Heart left ventricle (tissue), 16 donors: ENCODE measurements around the gene RBBP8. TPM values are rescaled to one million over a fixed set of nuclear protein-coding genes. Genes with fewer than 3 reads are reported as not detected.
"Not testable (repeated sequence)": the region's sequence is repeated elsewhere in the genome, so short reads cannot be mapped to it uniquely, and the experiment has no call there.

ENCODE experiments used
- ATAC-seq, 4 donors: fragments of 200-7000 bp; cut with Tn5 transposase; one replicate each; pipeline ENCODE4 v1.9.1; 2020 to 2022; ENCODE audit warnings: moderate library complexity in 4 of 4, mild to moderate bottlenecking in 3 of 4, moderate number of reproducible peaks in 1 of 4
- DNase-seq, 5 donors: peaks; one replicate each; pipeline ENCODE4 v3.0.0-alpha.2; 2020
- H3K27ac ChIP-seq, 12 donors: fragments of 200-600 bp; sonication (generic) in 4 of 12; one replicate each; pipeline versions ENCODE4 v1.5.0 to v1.8.0; 2016 to 2022; ENCODE audit warnings: mild to moderate bottlenecking in 2 of 12
- H3K27me3 ChIP-seq, 9 donors: fragments of 200-600 bp; sonication (generic) in 2 of 9; one replicate each; pipeline versions ENCODE4 v1.5.1 to v1.8.0; 2016 to 2022; ENCODE audit warnings: mild to moderate bottlenecking in 3 of 9
- H3K36me3 ChIP-seq, 9 donors: fragments of 200-600 bp; sonication (generic) in 2 of 9; one replicate each; pipeline versions ENCODE4 v1.5.0 to v1.8.0; 2018 to 2022; ENCODE audit warnings: mild to moderate bottlenecking in 2 of 9
- H3K4me1 ChIP-seq, 12 donors: fragments of 200-600 bp; sonication (generic) in 4 of 12; one replicate each; pipeline versions ENCODE4 v1.5.0 to v1.8.0; 2016 to 2022; ENCODE audit warnings: mild to moderate bottlenecking in 3 of 12
- H3K4me3 ChIP-seq, 12 donors: fragments of 200-600 bp; sonication (generic) in 4 of 12; one replicate each; pipeline versions ENCODE4 v1.5.0 to v1.8.0; 2017 to 2022; ENCODE audit warnings: mild to moderate bottlenecking in 9 of 12, moderate library complexity in 4 of 12
- H3K9me3 ChIP-seq, 12 donors: fragments of 200-600 bp; sonication (generic) in 4 of 12; one replicate each; pipeline versions ENCODE4 v1.5.0 to v1.8.0; 2016 to 2022; ENCODE audit warnings: mild to moderate bottlenecking in 1 of 12
- CTCF ChIP-seq, 12 donors: fragments of 200-600 bp; sonication (generic) in 4 of 12; IDR thresholded peaks; one replicate each; pipeline versions ENCODE4 v1.5.0 to v1.8.0; 2018 to 2022; ENCODE audit warnings: antibody characterized with exemption in 12 of 12, mild to moderate bottlenecking in 5 of 12
- POLR2A ChIP-seq, 2 donors: fragments of 450-650 bp; IDR thresholded peaks; one replicate each; pipeline ENCODE4 v1.6.1; 2017; ENCODE audit warnings: antibody characterized with exemption in 2 of 2, mild to moderate bottlenecking in 2 of 2, moderate library complexity in 2 of 2
- WGBS, 4 donors: extraction: QIAGEN DNeasy Blood & Tissue Kit in 2 of 4; methylation state at CpG; one replicate each; pipeline versions ENCODE4 v1.1.5 to v1.1.7; 2013 to 2018; 5-methylcytosine and 5-hydroxymethylcytosine counted together
- intact Hi-C, 10 donors: fragments of 100-400 bp; cut with DNase I; formaldehyde crosslinking; loops; one replicate each; pipeline versions ENCODE4 v1.11.1 to v1.14.2; 2022
- long read RNA-seq, 3 donors: library from polyadenylated mRNA; unstranded; transcript quantifications; one replicate each; pipeline ENCODE4 v2.0.0, GENCODE V29; 2020 to 2021
- polyA plus RNA-seq, 2 donors: library from polyadenylated mRNA; stranded (reverse); fragments of 200-250 nt; gene quantifications; one replicate each; pipeline ENCODE4 v1.2.3, GENCODE V29; 2013
- total RNA-seq, 9 donors: library from RNA; depleted of rRNA in 2 of 9; stranded (reverse); fragments of >200 nt in 2 of 9; fragmentation: NEBNext Ultra II Directional in 3 of 9; extraction: Animal tissue kit (Norgen Biotek cat#: 25700) in 3 of 9; gene quantifications; one replicate each; pipeline versions ENCODE4 v1.1.0 to v1.2.4, GENCODE V29; 2016 to 2023
- donor health status: ischemic (EF 13 %, LVEDD 7.1; RV severe dilation, severe dysfunction).
- donor health status: healthy with polysubstance abuse.
- donor health status: DM: no; HTN: yes; CAD: no.
- donor health status: DM: no; HTN: no; CAD: no.
- donor health status: ischemic (EF 25% LVEDD 6.9; RV normal size, moderate dysfunction).
- donor health status: ischemic (EF 25% LVEDD 5.7; RV mildly dilated, moderate dysfunction).
- donor health status: healthy.
- donor health status: DM: yes; HTN: yes; CAD: no.
- donor health status: ischemic (EF 35%, LVEDD 5.7; RV mildly dilated, moderate dysfunction).
- donor health status: nonischemic (EF 11% LVEDD 7.7; RV severe dilation, severe dysfunction).
- donor health status: DM: yes; HTN: yes; CAD: no.
- donor health status: PGD.
- donor health status: ischemic (EF 29% LVEDD 5.4; RV normal size, mild dysfunction).
- donor health status: nonischemic (EF 23%, LVEDD 6.1; RV moderate dilation, normal function).

The RBBP8 gene
- total RNA-seq (10 to 100 TPM in 1 of 9 donors, 1 to 10 TPM in 8; 5.1 to 12.2 (median 8.6) TPM), polyA plus RNA-seq (1 to 10 TPM; 8.8 to 9.5 TPM)
- long read RNA-seq, donor 1, partial matches to known transcripts: 3 of 5 reads
- long read RNA-seq, donor 1, other reads (novel, unspliced or antisense): 2 of 5 reads
- long read RNA-seq, donor 2, partial matches to known transcripts: 22 of 27 reads
- long read RNA-seq, donor 2, other reads (novel, unspliced or antisense): 3 of 27 reads
- long read RNA-seq, donor 3, partial matches to known transcripts: 1 of 3 reads
- long read RNA-seq, donor 3, other reads (novel, unspliced or antisense): 2 of 3 reads

- DNase-seq (peak; percentile 87 to 93 (median 88)), ATAC-seq (peak; percentile 92 to 99 (median 98))
- Histone ChIP-seq H3K4me1 (peaks cover 0 to 18% (median 5%) of the 10 kb centered on the region in 12 donors), H3K36me3 (peaks cover 0 to 17% (median 0%) of the 10 kb centered on the region in 9 donors), H3K27me3 (no peaks in the 10 kb centered on the region), H3K27ac (peak within 1 kb of the TSS; percentile 83 to 99 (median 96)), H3K9me3 (no peaks in the 10 kb centered on the region), H3K4me3 (peak within 1 kb of the TSS; percentile 68 to 93 (median 78))
- TF ChIP-seq CTCF (IDR thresholded peaks at IDR 0.05) (no peak), POLR2A (IDR thresholded peaks at IDR 0.05) (peak in 1 of 2 donors; percentile 63)
- WGBS, 4 donors: 0% methylated on average over 31 to 82 of the region's 82 CpGs
- intact Hi-C loops: loop anchor here in 8 of 10 donors (2.0 to 10.0 kb wide), 6 partner anchors 44 to 481 kb away; no protein-coding TSS in a partner anchor
Measured at GRCh38 chr18:22933206-22933965, at the start of gene RBBP8. Gene RBBP8, plus strand, starts transcription at chr18:22933328. Its CDS starts 3,524 bp downstream, at chr18:22936852.

GRCh38 chr18:22883827-22884226 is 49.3 kb upstream of the RBBP8 start:
- no peaks in the 10 kb centered on the region for H3K36me3 ChIP-seq
- no peak overlapping the region for H3K4me3 ChIP-seq
- H3K9me3 ChIP-seq: peaks cover 0 to 6% (median 0%) of the 10 kb centered on the region in 12 donors
- no peak for DNase-seq
- no peak overlapping the region for H3K27ac ChIP-seq
- WGBS, 4 donors: 86 to 95% (median 93%) methylated on average over 1 of the region's 1 CpG
- no peak for ATAC-seq
- H3K27me3 ChIP-seq: no peaks in the 10 kb centered on the region
- no peaks in the 10 kb centered on the region for H3K4me1 ChIP-seq
- TF ChIP-seq CTCF (IDR thresholded peaks at IDR 0.05) (no peak), POLR2A (IDR thresholded peaks at IDR 0.05) (no peak)
- intact Hi-C loops: no loop called here

- H3K4me3 ChIP-seq, DNase-seq, H3K27ac ChIP-seq, H3K4me1 ChIP-seq, H3K27me3 ChIP-seq, ATAC-seq, intact Hi-C loops, H3K36me3 ChIP-seq, H3K9me3 ChIP-seq: not testable (repeated sequence)
- WGBS, 4 donors: 80 to 94% (median 92%) methylated on average over 1 to 11 of the region's 11 CpGs
Measured at GRCh38 chr18:22885694-22886093, 47.4 kb upstream of the RBBP8 start.

- intact Hi-C loops: no loop called here
- H3K27ac ChIP-seq: no peak overlapping the region
- H3K4me3 ChIP-seq: no peak overlapping the region
- no peaks in the 10 kb centered on the region for H3K27me3 ChIP-seq
- TF ChIP-seq CTCF (IDR thresholded peaks at IDR 0.05) (no peak), POLR2A (IDR thresholded peaks at IDR 0.05) (no peak)
- no peaks in the 10 kb centered on the region for H3K36me3 ChIP-seq
- H3K4me1 ChIP-seq: no peaks in the 10 kb centered on the region
- DNase-seq (no peak), ATAC-seq (no peak)
- no peaks in the 10 kb centered on the region for H3K9me3 ChIP-seq
Measured at GRCh38 chr18:22899421-22899820, 33.7 kb upstream of the RBBP8 start.
